Neutrophil (primary cell): ENCODE data around the gene SORD.
A peak's percentile ranks its signal among the peaks of the same experiment; 100 is the strongest.
"Not testable (repeated sequence)": the region's sequence is repeated elsewhere in the genome, so short reads cannot be mapped to it uniquely, and the experiment has no call there.

Experiments used
- H3K27ac ChIP-seq: fragments of 200-600 bp; sonication (generic); 2 replicates; pipeline ENCODE4 v1.5.1; 2016; ENCODE audit warnings: mild to moderate bottlenecking, moderate library complexity
- H3K27me3 ChIP-seq: fragments of 200-600 bp; sonication (generic); 2 replicates; pipeline ENCODE4 v1.6.0; 2016; ENCODE audit warnings: mild to moderate bottlenecking
- H3K36me3 ChIP-seq: fragments of 200-600 bp; sonication (generic); 2 replicates; pipeline ENCODE4 v1.5.1; 2017
- H3K4me1 ChIP-seq, 2 experiments: fragments of 200-600 bp in 1 of 2; sonication (generic) in 1 of 2; 1 replicate in 1 of 2; 2 replicates in 1 of 2; pipeline versions ENCODE4 v1.5.1 to v1.6.1; 2013 to 2016; ENCODE audit warnings: low read depth in 1 of 2, low read length in 1 of 2, mild to moderate bottlenecking in 1 of 2, moderate library complexity in 1 of 2; ENCODE audit not compliant: control insufficient read depth in 1 of 2, insufficient read depth in 1 of 2
- H3K4me3 ChIP-seq, 2 experiments: fragments of 200-600 bp in 1 of 2; sonication (generic) in 1 of 2; 1 replicate in 1 of 2; 2 replicates in 1 of 2; pipeline ENCODE4 v1.5.1; 2013 to 2016; ENCODE audit warnings: low read depth in 1 of 2, low read length in 1 of 2, mild to moderate bottlenecking in 1 of 2, moderate library complexity in 1 of 2
- H3K9me3 ChIP-seq: fragments of 200-600 bp; sonication (generic); 2 replicates; pipeline ENCODE4 v1.5.1; 2016
- TF ChIP-seq, protein P1 (sequence below): fragments of 200-600 bp; sonication (generic); IDR thresholded peaks from 2 replicates; pipeline ENCODE4 v1.5.1; 2016; ENCODE audit warnings: antibody characterized with exemption

Gene SORD

DNA sequence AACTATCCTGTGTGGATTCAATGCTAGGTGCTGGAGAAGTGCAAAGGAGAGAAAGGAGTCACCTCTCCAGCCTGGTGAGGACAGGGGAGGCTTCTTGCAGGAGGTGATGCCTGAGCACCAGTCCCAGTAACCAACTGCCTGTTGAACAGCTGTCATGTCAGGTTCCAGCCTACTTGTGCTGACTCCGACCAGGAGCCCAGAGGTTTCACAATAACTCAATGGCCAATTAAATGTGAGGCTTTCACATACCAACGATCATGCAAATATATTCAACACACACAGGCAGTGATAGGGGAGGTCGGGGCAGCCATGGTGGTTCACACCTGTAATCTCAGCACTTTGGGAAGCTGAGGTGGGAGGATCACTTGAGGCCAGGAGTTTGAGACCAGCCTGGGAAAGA is 7.7 kb downstream of the SORD start:
- Histone ChIP-seq H3K36me3 (no peaks in the 10 kb centered on the region), H3K9me3 (no peaks in the 10 kb centered on the region), H3K27ac (no peak overlapping the region), H3K27me3 (no peaks in the 10 kb centered on the region), H3K4me1 (peaks cover 10 to 20% of the 10 kb centered on the region in 2 experiments), H3K4me3 (no peak overlapping the region)
- TF ChIP-seq, protein P1, sequence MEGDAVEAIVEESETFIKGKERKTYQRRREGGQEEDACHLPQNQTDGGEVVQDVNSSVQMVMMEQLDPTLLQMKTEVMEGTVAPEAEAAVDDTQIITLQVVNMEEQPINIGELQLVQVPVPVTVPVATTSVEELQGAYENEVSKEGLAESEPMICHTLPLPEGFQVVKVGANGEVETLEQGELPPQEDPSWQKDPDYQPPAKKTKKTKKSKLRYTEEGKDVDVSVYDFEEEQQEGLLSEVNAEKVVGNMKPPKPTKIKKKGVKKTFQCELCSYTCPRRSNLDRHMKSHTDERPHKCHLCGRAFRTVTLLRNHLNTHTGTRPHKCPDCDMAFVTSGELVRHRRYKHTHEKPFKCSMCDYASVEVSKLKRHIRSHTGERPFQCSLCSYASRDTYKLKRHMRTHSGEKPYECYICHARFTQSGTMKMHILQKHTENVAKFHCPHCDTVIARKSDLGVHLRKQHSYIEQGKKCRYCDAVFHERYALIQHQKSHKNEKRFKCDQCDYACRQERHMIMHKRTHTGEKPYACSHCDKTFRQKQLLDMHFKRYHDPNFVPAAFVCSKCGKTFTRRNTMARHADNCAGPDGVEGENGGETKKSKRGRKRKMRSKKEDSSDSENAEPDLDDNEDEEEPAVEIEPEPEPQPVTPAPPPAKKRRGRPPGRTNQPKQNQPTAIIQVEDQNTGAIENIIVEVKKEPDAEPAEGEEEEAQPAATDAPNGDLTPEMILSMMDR, result no peak

DNA sequence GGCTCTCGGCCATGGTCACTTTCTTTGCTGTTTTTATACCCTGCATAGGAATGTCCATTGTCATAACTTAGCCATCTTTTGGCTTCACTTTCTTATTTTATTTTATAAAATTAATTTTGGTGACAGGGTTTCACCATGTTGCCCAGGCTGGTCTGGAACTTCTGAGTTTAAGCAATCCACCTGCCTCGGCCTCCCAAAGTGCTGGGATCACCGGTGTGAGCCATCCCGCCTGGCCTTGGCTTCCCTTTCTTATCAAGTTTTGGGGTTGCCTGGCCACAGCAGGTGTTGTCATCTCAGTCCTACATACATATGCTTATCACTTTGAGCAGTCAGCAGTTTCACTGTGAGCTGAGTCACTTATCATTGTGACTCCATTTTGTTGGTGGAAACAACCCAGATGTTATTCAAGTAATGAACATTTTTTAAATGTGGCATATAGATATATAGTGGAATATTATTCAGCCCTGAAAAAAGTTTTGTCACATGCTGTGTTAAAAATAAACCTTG is 8.6 kb downstream of the SORD start:
- not testable (repeated sequence) for H3K36me3 ChIP-seq, H3K4me3 ChIP-seq, H3K27me3 ChIP-seq, H3K9me3 ChIP-seq, H3K27ac ChIP-seq
- H3K4me1 ChIP-seq, result peaks cover 18 to 28% of the 10 kb centered on the region in 2 experiments

GRCh38 chr15:45032501-45032900 is 9.5 kb downstream of the SORD start:
- peaks cover 27 to 37% of the 10 kb centered on the region in 2 experiments for H3K4me1 ChIP-seq
- H3K27ac ChIP-seq, H3K27me3 ChIP-seq: not testable (repeated sequence)

DNA sequence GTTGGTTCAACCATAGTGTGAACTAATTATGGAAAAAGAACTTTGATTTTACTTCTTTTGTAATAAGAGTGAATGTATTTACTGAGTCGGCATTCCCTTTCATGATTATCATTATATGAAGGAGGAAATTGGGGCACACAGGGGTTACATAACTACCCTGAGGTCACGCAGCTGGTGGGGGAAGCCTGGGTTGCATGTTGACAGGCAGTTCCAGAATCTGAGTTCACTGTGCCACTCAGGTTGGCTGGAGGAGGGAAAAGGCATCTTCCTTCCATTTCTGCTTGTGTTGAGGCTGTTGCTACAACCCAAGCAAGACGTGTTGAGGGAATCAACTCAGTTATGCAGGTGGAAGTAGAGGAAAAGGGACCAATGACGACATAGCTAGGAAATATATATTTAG is 11.1 kb downstream of the SORD start:
- not testable (repeated sequence) for H3K4me3 ChIP-seq

More at GRCh38 chr15:45032501-45032900, 9.5 kb downstream of the SORD start:
- not testable (repeated sequence) for H3K4me3 ChIP-seq, H3K36me3 ChIP-seq, H3K9me3 ChIP-seq

GRCh38 chr15:45034600-45035375 is 11.8 kb downstream of the SORD start:
- H3K4me3 ChIP-seq, H3K27ac ChIP-seq, H3K36me3 ChIP-seq, H3K27me3 ChIP-seq, H3K9me3 ChIP-seq: not testable (repeated sequence)
- H3K4me1 ChIP-seq, result peaks cover 36 to 48% of the 10 kb centered on the region in 2 experiments

More for the DNA sequence above, 11.1 kb downstream of the SORD start:
- H3K36me3 ChIP-seq, H3K27me3 ChIP-seq, H3K27ac ChIP-seq, H3K9me3 ChIP-seq: not testable (repeated sequence)
- H3K4me1 ChIP-seq, result peaks cover 36 to 48% of the 10 kb centered on the region in 2 experiments

DNA sequence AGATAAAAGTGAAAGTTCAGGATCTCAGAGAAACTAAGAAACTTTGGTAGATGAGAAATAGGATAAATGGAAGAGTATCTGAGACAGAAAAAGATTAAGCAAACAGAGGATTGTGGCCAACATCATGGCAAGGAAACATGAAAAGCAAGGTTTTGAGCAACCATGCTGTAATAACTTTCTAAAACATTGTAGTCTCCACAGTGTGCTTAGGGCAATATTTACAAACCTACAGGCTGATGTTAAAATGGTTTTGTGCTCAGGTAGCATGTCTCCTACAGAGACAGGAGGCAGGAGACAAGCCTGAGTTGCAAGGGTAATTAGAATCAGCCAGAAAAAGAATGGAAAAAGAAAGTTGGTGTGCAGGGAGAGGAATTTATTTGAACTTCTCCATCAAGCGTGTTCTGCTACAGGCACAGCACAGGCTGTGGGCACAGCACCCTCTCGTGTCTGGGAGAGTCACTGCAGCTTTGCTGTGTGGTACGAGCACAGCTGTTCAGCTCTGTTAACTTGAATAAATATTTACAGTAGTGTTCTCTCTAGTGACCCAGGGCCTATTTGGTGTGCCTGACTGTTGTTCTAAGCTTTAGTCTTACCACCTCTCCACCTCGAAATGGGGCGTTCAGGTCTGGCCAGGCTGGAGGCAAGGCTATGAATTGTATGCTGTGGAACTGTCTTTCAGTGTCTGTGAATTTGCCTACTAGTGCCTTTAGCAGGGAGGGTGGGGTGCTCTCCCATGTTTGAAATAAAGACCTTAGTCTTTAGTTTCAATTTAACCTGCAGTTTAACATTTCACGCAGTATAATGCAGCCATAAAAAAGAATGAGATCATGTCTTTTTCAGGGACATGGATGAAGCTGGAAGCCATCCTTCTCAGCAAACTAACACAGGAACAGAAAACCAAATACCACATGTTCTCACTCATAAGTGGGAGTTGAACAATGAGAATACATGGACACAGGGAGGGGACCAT is 14.1 kb downstream of the SORD start:
- not testable (repeated sequence) for H3K4me3 ChIP-seq, H3K36me3 ChIP-seq, H3K27me3 ChIP-seq, H3K9me3 ChIP-seq
- TF ChIP-seq, protein P1, result peak; percentile 94
- Histone ChIP-seq H3K27ac (peak overlapping the region; percentile 62), H3K4me1 (peaks cover 36 to 48% of the 10 kb centered on the region in 2 experiments)

GRCh38 chr15:45037936-45038335 is 14.9 kb downstream of the SORD start:
- no peak overlapping the region for H3K4me3 ChIP-seq
- H3K27me3 ChIP-seq, result no peaks in the 10 kb centered on the region

GRCh38 chr15:45040396-45040795 is 17.4 kb downstream of the SORD start:
- peaks cover 36 to 39% of the 10 kb centered on the region in 2 experiments for H3K4me1 ChIP-seq
- H3K36me3 ChIP-seq, H3K27me3 ChIP-seq, H3K27ac ChIP-seq, H3K4me3 ChIP-seq, H3K9me3 ChIP-seq: not testable (repeated sequence)

More at GRCh38 chr15:45037936-45038335, 14.9 kb downstream of the SORD start:
- Histone ChIP-seq H3K27ac (peak overlapping the region; percentile 62), H3K36me3 (no peaks in the 10 kb centered on the region), H3K4me1 (peaks cover 36 to 48% of the 10 kb centered on the region in 2 experiments), H3K9me3 (no peaks in the 10 kb centered on the region)
- TF ChIP-seq, protein P1, result no peak

DNA sequence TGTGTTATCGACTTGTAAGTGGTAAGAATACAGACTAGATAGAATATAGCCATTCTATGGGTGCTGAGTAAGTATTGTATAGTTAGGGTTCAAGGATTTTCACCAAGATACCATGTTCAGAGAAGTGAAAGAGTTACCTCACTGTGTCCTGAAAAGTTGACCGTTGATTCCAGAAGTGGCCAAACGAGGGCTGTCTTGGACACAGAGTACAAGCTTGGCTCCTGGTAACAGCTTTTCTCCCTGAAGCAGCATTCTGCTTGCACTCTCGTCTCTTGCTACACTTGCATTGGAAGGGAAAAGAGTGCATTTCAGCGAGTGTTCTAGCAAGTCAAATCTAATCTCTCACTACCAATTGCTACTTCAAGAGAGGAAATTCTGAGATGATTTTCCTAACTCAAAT is 18.5 kb downstream of the SORD start:
- H3K9me3 ChIP-seq, H3K27ac ChIP-seq, H3K36me3 ChIP-seq, H3K4me3 ChIP-seq, H3K27me3 ChIP-seq: not testable (repeated sequence)
- H3K4me1 ChIP-seq, result peaks cover 30 to 32% of the 10 kb centered on the region in 2 experiments

- H3K9me3 ChIP-seq, H3K4me3 ChIP-seq, H3K36me3 ChIP-seq, H3K27ac ChIP-seq, H3K27me3 ChIP-seq: not testable (repeated sequence)
- peaks cover 24 to 27% of the 10 kb centered on the region in 2 experiments for H3K4me1 ChIP-seq
Observed at GRCh38 chr15:45042859-45043258, 19.9 kb downstream of the SORD start.
